GM18508 (cell line): Measurements from ENCODE around the gene TFIP11.

Source experiments
- ATAC-seq: cut with Tn5 transposase; IDR thresholded peaks from one replicate; pipeline ENCODE4 v1.9.1; 2021; ENCODE audit warnings: moderate number of reproducible peaks; ENCODE audit not compliant: insufficient read depth, unreplicated experiment

TFIP11 gene

GRCh38 chr22:26512149-26512793, at the start of gene TFIP11:
TSS of gene TFIP11 (minus strand) at chr22:26512473. CDS start at chr22:26510272, 2,201 bp downstream.
- no peak for ATAC-seq

GRCh38 chr22:26561756-26562417, 49.6 kb upstream of the TFIP11 start:
- ATAC-seq: no peak

GRCh38 chr22:26559961-26560575, 47.8 kb upstream of the TFIP11 start:
- ATAC-seq: no peak

- ATAC-seq: no peak
Measured at GRCh38 chr22:26558248-26558895, 46.1 kb upstream of the TFIP11 start.

DNA sequence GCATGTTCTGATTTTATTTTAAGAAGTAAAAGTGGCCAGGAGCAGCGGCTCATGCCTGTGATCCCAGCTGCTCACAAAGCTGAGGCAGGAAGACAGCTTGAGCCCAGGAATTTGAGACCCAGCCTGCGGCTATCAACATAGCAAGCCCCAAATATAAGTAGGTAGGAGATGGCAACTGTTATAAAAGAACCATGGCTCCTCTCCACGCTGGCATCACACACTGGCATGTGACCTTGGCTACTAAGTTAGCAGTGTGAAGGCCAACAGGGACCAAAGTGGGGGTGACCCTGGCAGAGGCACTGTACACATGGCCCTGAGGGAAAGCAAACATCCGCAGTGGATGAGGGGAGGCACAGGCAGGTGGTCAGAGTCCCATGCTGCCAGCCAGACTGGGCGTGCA, 44.6 kb upstream of the TFIP11 start:
- no peak for ATAC-seq

- no peak for ATAC-seq
Measured at GRCh38 chr22:26555478-26555877, 43.2 kb upstream of the TFIP11 start.

GRCh38 chr22:26554956-26555355, 42.7 kb upstream of the TFIP11 start:
- no peak for ATAC-seq

- ATAC-seq: no peak
Measured at GRCh38 chr22:26553056-26553752, 40.9 kb upstream of the TFIP11 start.

GRCh38 chr22:26552466-26552865, 40.2 kb upstream of the TFIP11 start:
- no peak for ATAC-seq

- no peak for ATAC-seq
Measured at GRCh38 chr22:26551568-26551967, 39.3 kb upstream of the TFIP11 start.

- ATAC-seq: no peak
Measured at GRCh38 chr22:26550498-26551033, 38.3 kb upstream of the TFIP11 start.

- ATAC-seq: no peak
Measured at GRCh38 chr22:26549902-26550497, 37.7 kb upstream of the TFIP11 start.

GRCh38 chr22:26548984-26549383, 36.7 kb upstream of the TFIP11 start:
- no peak for ATAC-seq

DNA sequence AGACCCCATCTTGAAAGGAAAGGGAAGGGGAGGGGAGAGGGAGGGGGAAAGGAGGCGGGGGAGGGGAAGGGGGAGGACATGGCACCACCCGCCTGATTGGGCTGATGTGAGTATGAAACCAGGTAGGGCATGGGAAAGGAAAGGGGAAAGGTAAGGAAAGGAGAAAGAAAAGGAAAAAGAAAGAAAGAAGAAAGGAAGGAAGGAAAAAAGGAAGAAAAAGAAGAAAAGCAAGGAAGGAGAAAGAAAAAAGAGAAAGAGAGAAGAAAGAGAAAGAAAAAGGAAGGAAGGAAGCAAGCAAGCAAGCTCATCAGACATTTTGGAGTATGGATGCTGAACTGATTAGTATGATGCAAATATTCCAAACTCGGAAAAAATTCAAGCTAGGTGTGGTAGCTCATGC, 36.0 kb upstream of the TFIP11 start:
- ATAC-seq: no peak

DNA sequence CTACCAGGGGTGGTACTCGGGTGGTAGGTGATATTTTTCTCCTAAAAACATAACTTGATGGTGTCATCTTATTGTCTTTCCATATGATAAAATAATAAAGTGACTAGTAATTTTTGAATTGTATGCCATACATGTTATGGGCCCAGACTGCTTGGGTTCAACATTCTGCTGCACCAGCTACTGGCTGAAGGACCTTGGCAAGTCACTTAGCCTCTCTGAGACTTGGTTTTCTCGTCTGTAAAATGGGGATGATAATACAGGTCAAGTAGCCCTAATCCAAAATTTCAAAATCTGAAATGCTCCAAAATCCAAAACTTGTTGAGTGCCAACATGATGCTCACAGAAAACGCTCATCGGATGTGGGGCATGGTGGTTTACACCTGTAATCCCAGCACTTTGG, 35.6 kb upstream of the TFIP11 start:
- ATAC-seq: no peak

- no peak for ATAC-seq
Measured at GRCh38 chr22:26547426-26547825, 35.2 kb upstream of the TFIP11 start.

DNA sequence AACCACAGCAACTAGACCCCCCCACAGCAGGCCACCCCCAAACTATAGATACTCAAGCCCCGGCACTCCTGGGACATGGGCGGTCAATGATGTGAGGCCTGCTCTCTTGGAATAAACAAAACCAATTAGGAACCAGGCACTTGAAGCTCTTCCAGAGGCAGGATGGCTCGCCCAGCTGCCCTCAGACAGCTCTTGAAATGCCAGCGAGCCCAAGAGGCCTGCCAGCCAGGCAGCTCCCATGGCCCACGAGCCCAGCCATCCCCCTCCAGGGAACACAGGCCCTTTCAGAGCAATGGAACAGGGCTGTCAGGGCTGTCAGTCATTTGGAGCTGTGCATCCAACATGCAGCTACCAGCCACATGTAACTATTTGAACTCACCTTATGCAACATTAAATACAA, 34.0 kb upstream of the TFIP11 start:
- no peak for ATAC-seq

DNA sequence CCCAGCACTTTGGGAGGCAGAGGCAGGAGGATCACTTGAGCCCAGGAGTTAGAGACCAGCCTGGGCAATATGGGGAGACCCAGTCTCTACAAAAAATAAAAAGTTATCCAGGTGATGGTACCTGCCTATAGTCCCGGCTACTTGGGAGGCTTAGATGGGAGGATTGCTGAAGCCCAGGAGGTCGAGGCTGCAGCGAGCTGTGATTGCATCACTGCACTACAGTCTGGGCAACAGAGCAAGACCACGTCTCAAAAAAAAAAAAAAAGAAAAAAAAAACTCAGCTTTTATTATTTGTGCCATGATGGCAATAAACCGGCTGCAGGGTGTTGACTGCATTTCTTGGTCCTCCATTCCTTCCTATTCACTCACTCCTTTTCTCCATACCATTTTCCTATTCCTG, 33.6 kb upstream of the TFIP11 start:
- no peak for ATAC-seq

DNA sequence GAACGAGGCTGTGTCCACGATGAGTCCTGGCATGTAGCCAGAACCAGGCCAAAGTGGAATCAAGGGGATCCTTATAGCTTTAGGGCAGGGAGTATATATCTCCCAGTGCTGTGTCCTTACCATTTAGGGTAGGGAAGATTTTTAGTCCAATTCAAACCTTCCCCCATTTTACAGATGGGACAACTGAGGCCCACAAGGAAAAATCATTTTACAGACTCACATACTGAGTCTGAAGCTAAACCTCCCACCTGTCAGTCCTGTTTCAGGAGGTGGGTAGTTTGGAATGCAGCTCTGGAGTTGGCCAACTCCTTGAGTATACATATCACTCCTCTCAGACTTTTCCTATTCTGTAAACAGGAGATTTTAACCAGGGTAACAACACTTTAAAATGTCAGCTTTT, 33.1 kb upstream of the TFIP11 start:
- ATAC-seq: no peak

DNA sequence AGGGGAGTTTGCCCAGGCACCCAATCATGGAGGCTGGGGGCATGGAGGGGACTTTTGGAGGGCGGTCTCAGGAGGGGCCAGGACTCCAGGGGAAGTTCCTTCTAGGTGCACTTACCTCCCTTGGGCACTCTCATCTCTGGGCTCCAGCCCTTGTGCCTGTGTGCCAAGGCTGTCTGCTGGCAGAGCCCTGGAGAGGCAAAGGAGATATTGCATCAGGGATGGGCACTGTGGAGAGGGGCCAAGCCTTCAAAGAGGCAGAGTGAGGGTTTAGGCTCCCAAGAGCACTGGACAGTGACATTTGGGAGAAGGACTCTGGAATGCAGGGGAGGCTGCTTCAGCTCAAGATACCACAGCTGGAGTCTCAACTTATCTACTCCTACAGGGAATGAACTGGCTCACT, 32.2 kb upstream of the TFIP11 start:
- ATAC-seq: no peak
